ENCODE results near the gene TACC2.

DNA sequence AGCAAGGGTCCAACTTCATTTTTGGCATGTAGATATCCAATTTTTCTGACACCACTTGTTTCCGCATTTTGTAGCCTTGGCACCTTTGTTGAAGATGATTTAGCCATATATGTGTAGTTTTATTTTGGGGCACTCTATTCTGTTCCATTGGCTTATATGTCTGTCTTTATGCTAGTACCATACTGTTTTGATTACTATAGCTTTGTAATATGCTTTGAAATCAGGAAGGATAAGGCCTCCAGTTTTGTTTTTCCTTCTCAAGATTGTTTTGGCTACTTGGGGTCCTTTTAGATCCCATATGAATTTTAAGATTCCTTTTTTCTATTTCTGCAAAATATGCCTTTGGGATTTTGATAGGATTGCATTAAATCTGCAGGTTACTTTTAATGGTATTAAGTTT is 272.6 kb downstream of the TACC2 start:
- TF ChIP-seq, protein P1, sequence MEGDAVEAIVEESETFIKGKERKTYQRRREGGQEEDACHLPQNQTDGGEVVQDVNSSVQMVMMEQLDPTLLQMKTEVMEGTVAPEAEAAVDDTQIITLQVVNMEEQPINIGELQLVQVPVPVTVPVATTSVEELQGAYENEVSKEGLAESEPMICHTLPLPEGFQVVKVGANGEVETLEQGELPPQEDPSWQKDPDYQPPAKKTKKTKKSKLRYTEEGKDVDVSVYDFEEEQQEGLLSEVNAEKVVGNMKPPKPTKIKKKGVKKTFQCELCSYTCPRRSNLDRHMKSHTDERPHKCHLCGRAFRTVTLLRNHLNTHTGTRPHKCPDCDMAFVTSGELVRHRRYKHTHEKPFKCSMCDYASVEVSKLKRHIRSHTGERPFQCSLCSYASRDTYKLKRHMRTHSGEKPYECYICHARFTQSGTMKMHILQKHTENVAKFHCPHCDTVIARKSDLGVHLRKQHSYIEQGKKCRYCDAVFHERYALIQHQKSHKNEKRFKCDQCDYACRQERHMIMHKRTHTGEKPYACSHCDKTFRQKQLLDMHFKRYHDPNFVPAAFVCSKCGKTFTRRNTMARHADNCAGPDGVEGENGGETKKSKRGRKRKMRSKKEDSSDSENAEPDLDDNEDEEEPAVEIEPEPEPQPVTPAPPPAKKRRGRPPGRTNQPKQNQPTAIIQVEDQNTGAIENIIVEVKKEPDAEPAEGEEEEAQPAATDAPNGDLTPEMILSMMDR (IDR thresholded peaks at IDR 0.05), result no peak
- TF ChIP-seq POLR2A (IDR thresholded peaks at IDR 0.05), result no peak
